Measurements from ENCODE around the gene HYKK.

DNA sequence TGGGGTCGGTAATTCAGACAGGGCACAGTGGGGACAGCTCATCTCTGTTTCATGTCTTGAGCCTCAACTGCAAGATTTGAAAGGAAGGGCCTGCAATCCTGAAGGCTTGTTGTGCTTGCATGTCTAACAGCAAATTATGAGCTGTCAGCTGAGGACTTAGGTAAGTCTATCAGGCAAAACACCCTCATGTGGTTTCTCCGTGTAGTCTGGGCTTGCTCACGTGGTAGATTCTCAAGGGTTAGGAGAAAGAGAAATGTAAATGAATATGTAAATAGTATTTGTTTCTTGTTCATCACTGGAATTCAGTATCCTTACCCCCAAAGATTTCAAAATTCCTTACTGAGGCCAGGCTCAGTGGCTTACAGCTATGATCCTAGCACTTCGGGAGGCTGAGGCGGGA, 30.1 kb upstream of the HYKK start:
- TF ChIP-seq, protein P1, sequence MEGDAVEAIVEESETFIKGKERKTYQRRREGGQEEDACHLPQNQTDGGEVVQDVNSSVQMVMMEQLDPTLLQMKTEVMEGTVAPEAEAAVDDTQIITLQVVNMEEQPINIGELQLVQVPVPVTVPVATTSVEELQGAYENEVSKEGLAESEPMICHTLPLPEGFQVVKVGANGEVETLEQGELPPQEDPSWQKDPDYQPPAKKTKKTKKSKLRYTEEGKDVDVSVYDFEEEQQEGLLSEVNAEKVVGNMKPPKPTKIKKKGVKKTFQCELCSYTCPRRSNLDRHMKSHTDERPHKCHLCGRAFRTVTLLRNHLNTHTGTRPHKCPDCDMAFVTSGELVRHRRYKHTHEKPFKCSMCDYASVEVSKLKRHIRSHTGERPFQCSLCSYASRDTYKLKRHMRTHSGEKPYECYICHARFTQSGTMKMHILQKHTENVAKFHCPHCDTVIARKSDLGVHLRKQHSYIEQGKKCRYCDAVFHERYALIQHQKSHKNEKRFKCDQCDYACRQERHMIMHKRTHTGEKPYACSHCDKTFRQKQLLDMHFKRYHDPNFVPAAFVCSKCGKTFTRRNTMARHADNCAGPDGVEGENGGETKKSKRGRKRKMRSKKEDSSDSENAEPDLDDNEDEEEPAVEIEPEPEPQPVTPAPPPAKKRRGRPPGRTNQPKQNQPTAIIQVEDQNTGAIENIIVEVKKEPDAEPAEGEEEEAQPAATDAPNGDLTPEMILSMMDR (IDR thresholded peaks at IDR 0.05 in 4 of 5, conservative IDR thresholded peaks at IDR 0.05 in 1 of 5) = no peak
- no peak for TF ChIP-seq POLR2A (IDR thresholded peaks at IDR 0.05)

Data from gastrocnemius medialis (tissue), 4 donors.